GM21529 (cell line): Measurements from ENCODE around the gene PRAMEF1.
"Not testable (repeated sequence)": the region's sequence is repeated elsewhere in the genome, so short reads cannot be mapped to it uniquely, and the experiment has no call there.

Experiments
- ATAC-seq: cut with Tn5 transposase; IDR thresholded peaks from one replicate; pipeline ENCODE4 v1.9.1; 2021; ENCODE audit not compliant: unreplicated experiment

PRAMEF1 gene

GRCh38 chr1:12775443-12775842, 15.8 kb upstream of the PRAMEF1 start:
- no peak for ATAC-seq

- ATAC-seq, result no peak
These were observed 14.2 kb upstream of the PRAMEF1 start for GRCh38 chr1:12776801-12777557.

GRCh38 chr1:12778061-12778460, 13.1 kb upstream of the PRAMEF1 start:
- no peak for ATAC-seq

- ATAC-seq, result no peak
These were observed 12.3 kb upstream of the PRAMEF1 start for GRCh38 chr1:12778907-12779306.

GRCh38 chr1:12781488-12781887, 9.7 kb upstream of the PRAMEF1 start:
- not testable (repeated sequence) for ATAC-seq

- ATAC-seq, result not testable (repeated sequence)
These were observed 7.4 kb upstream of the PRAMEF1 start for GRCh38 chr1:12783783-12784182.

- ATAC-seq, result not testable (repeated sequence)
These were observed 6.5 kb upstream of the PRAMEF1 start for GRCh38 chr1:12784729-12785128.

- no peak for ATAC-seq
These were observed 7.7 kb downstream of the PRAMEF1 start for GRCh38 chr1:12798911-12799310.

- no peak for ATAC-seq
These were observed 8.5 kb downstream of the PRAMEF1 start for GRCh38 chr1:12799730-12800129.

- no peak for ATAC-seq
These were observed 18.7 kb downstream of the PRAMEF1 start for GRCh38 chr1:12809933-12810332.

GRCh38 chr1:12810691-12811408, 19.7 kb downstream of the PRAMEF1 start:
- ATAC-seq, result no peak

GRCh38 chr1:12811409-12811784, 20.2 kb downstream of the PRAMEF1 start:
- no peak for ATAC-seq

GRCh38 chr1:12819061-12819460, 27.9 kb downstream of the PRAMEF1 start:
- not testable (repeated sequence) for ATAC-seq

- ATAC-seq, result not testable (repeated sequence)
These were observed 40.1 kb downstream of the PRAMEF1 start, which contains the start of gene PRAMEF11 for GRCh38 chr1:12831310-12831709. Gene PRAMEF11, minus strand, starts transcription at chr1:12831410. Its CDS starts 2,621 bp downstream, at chr1:12828789.

GRCh38 chr1:12833251-12833650, 42.1 kb downstream of the PRAMEF1 start:
- not testable (repeated sequence) for ATAC-seq
